Prostate gland (tissue), 2 donors: ENCODE data around the gene CCS. TPM values are rescaled to one million over a fixed set of nuclear protein-coding genes. Genes with fewer than 3 reads are reported as not detected.

Source experiments
- DNase-seq: peaks from one replicate; pipeline ENCODE4 v3.0.0-alpha.2; 2019; ENCODE audit warnings: low spot score
- H3K27ac ChIP-seq, 2 donors: fragments of 200-600 bp; sonication (generic); 2 replicates each; pipeline ENCODE4 v1.5.1; 2017 to 2019
- H3K27me3 ChIP-seq: fragments of 200-600 bp; sonication (generic); replicated peaks from 2 replicates; pipeline ENCODE4 v1.5.1; 2019; ENCODE audit not compliant: insufficient read depth
- H3K36me3 ChIP-seq, 2 donors: fragments of 200-600 bp; sonication (generic); 1 replicate in 1 of 2; 2 replicates in 1 of 2; pipeline versions ENCODE4 v1.5.1 to v1.8.1; 2017 to 2019
- H3K4me1 ChIP-seq: fragments of 200-600 bp; sonication (generic); replicated peaks from 2 replicates; pipeline ENCODE4 v1.5.1; 2019
- H3K4me3 ChIP-seq, 2 donors: fragments of 200-600 bp; sonication (generic); 2 replicates each; pipeline ENCODE4 v1.5.1; 2017 to 2019
- H3K9me3 ChIP-seq: fragments of 200-600 bp; sonication (generic); 2 replicates; pipeline ENCODE4 v1.5.1; 2017
- CTCF ChIP-seq, 4 experiments: fragments of 200-600 bp in 2 of 4; fragments of 450-650 bp in 2 of 4; sonication (generic) in 2 of 4; IDR thresholded peaks; 1 replicate in 3 of 4; 2 replicates in 1 of 4; pipeline ENCODE4 v1.5.1; 2016 to 2019; ENCODE audit warnings: antibody characterized with exemption in 4 of 4, mild to moderate bottlenecking in 2 of 4, moderate library complexity in 2 of 4
- POLR2A ChIP-seq: fragments of 450-650 bp; IDR thresholded peaks from one replicate; pipeline ENCODE4 v1.6.1; 2016; ENCODE audit warnings: antibody characterized with exemption, mild to moderate bottlenecking
- POLR2AphosphoS5 ChIP-seq: sonication (generic); formaldehyde crosslinking; IDR thresholded peaks from one replicate; pipeline ENCODE4 v1.6.1; 2017; ENCODE audit warnings: antibody characterized with exemption
- WGBS: methylation state at CpG from one replicate; pipeline ENCODE4 v1.1.5; 2018; 5-methylcytosine and 5-hydroxymethylcytosine counted together
- intact Hi-C: fragments of 100-400 bp; cut with DNase I; formaldehyde crosslinking; loops from one replicate; pipeline ENCODE4 v1.14.2; 2022
- total RNA-seq, 2 donors: library from RNA; depleted of rRNA; stranded (reverse); fragments of >200 nt; gene quantifications; one replicate each; pipeline ENCODE4 v1.1.0, GENCODE V29; 2016

The CCS gene
- total RNA-seq, 2 donors from 2014 or later = 31.0 to 63.8 TPM

GRCh38 chr11:66569076-66569475 lies 23.9 kb upstream of the CCS start:
- no peaks in the 10 kb centered on the region for H3K36me3 ChIP-seq
- TF ChIP-seq POLR2A (no peak), CTCF (IDR thresholded peaks at IDR 0.05) (no peak), POLR2AphosphoS5 (no peak)
- no peak for DNase-seq
- H3K9me3 ChIP-seq = no peaks in the 10 kb centered on the region
- no peaks in the 10 kb centered on the region for H3K4me1 ChIP-seq
- intact Hi-C loops = no loop called here
- 89% methylated on average over 7 of the region's 7 CpGs for WGBS
- H3K27ac ChIP-seq = no peak overlapping the region
- no peaks in the 10 kb centered on the region for H3K27me3 ChIP-seq
- no peak overlapping the region for H3K4me3 ChIP-seq

GRCh38 chr11:66570079-66570849 lies 22.7 kb upstream of the CCS start:
- intact Hi-C loops = no loop called here
- DNase-seq = no peak
- H3K9me3 ChIP-seq = no peaks in the 10 kb centered on the region
- no peak overlapping the region for H3K27ac ChIP-seq
- no peaks in the 10 kb centered on the region for H3K36me3 ChIP-seq
- no peaks in the 10 kb centered on the region for H3K27me3 ChIP-seq
- H3K4me1 ChIP-seq = no peaks in the 10 kb centered on the region
- TF ChIP-seq POLR2A (no peak), CTCF (IDR thresholded peaks at IDR 0.05) (no peak)
- WGBS = 58% methylated on average over 5 of the region's 5 CpGs
- H3K4me3 ChIP-seq = no peak overlapping the region

- WGBS = 60% methylated on average over 2 of the region's 2 CpGs
- no peaks in the 10 kb centered on the region for H3K4me1 ChIP-seq
- H3K27ac ChIP-seq = no peak overlapping the region
- H3K9me3 ChIP-seq = no peaks in the 10 kb centered on the region
- no peaks in the 10 kb centered on the region for H3K27me3 ChIP-seq
- no peak for DNase-seq
- TF ChIP-seq POLR2AphosphoS5 (no peak), POLR2A (no peak), CTCF (IDR thresholded peaks at IDR 0.05) (no peak)
- intact Hi-C loops = no loop called here
- no peaks in the 10 kb centered on the region for H3K36me3 ChIP-seq
- no peak overlapping the region for H3K4me3 ChIP-seq
These were observed 22.2 kb upstream of the CCS start for GRCh38 chr11:66570850-66571180.

DNA sequence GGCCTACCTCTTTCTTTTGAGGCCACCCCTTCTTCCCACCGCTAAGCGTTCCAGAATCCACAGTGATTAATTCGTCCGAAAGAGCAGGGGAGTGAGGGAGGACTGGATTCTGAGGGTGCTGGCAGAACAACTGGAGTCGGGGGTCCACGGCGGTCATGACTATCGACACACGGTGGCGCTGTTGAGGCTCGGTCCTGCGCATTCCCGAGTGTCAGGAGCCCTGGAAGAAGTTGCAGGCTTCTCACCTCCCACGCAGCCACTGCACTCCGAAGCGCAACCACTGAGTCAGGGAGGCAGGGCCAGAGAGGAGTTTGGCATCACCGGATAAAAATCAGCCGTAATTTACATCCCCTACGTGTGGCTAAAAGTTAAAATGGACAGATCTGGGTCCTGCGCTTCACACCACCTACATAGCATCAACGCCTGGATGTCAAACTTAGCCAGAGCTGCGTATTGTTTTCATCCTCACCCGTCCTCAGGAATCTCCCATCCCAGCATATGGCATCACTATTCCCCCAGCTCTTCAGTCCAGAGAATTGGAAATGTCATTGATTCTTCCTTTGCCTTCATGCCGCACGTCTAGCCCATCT lies 13.9 kb upstream of the CCS start:
- 18% methylated on average over 25 of the region's 25 CpGs for WGBS
- intact Hi-C loops = no loop called here
- Histone ChIP-seq H3K27ac (no peak overlapping the region), H3K36me3 (no peaks in the 10 kb centered on the region), H3K27me3 (no peaks in the 10 kb centered on the region), H3K4me1 (no peaks in the 10 kb centered on the region), H3K9me3 (no peaks in the 10 kb centered on the region), H3K4me3 (no peak overlapping the region)
- TF ChIP-seq POLR2AphosphoS5 (peak; percentile 48), CTCF (IDR thresholded peaks at IDR 0.05) (peak; percentile 62 to 94 (median 83)), POLR2A (no peak)
- DNase-seq = peak; percentile 61

- Histone ChIP-seq H3K9me3 (no peaks in the 10 kb centered on the region), H3K4me3 (no peak overlapping the region), H3K27ac (no peak overlapping the region), H3K27me3 (no peaks in the 10 kb centered on the region), H3K4me1 (no peaks in the 10 kb centered on the region), H3K36me3 (no peaks in the 10 kb centered on the region)
- no peak for DNase-seq
- WGBS = 82% methylated on average over 5 of the region's 5 CpGs
- no peak for TF ChIP-seq CTCF (IDR thresholded peaks at IDR 0.05)
- no peak for TF ChIP-seq POLR2AphosphoS5
- TF ChIP-seq POLR2A = no peak
- intact Hi-C loops = no loop called here
These were observed 12.2 kb upstream of the CCS start for GRCh38 chr11:66580803-66581202.
